ENCODE measurements around the gene GDA.

GDA gene

DNA sequence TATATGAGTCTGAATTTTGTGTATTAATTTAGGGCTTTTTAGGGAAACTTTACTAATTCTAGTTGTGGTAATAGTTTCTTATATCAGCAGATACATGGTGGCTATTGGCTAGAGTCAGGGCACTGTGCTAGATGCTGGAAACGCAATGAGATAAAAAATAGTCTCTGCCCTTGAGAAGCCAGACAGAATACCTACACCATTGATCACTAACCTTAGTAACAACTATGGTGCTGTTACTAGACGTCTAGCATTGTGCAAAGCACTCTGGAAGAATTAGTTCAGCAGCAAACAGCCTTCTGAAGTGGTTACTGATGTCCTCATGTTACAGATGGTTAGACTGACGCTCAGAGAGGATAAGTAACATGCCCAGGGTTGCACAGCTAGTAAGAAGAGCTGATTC, 61.8 kb downstream of the GDA start:
- H3K9ac ChIP-seq (ENCODE audit: low read depth, low read length): no peak overlapping the region
- H3K9me3 ChIP-seq (ENCODE audit: insufficient read depth, low read depth, low read length): no peaks in the 10 kb centered on the region
- 88% methylated on average over 3 of the region's 3 CpGs for WGBS
- H3K4me1 ChIP-seq (ENCODE audit: insufficient read depth, low read length): no peaks in the 10 kb centered on the region
- no peaks in the 10 kb centered on the region for H3K36me3 ChIP-seq (ENCODE audit: insufficient read depth, low read length)
- H3K4me3 ChIP-seq (ENCODE audit: low read length): no peak overlapping the region
- H3K27me3 ChIP-seq (ENCODE audit: insufficient read depth, low read length): no peaks in the 10 kb centered on the region
- no peak overlapping the region for H3K27ac ChIP-seq (ENCODE audit: low read depth, low read length)

DNA sequence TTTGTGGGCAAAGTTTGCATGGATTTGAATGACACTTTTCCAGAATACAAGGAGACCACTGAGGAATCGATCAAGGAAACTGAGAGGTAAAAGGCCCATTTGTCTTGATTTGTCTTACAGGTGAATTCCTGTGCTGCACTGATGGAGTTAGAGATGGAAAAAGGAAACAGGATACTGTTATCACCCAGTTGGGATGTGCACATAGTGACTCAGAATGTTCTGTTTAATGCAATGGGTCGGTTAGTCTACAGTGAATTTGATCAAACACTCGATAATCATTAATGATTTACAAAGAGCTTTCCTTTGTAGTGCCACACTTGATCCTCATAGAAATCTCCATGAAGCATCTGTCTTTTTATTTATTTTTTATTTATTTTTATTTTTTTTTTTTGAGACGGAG, 64.7 kb downstream of the GDA start:
- no peaks in the 10 kb centered on the region for H3K36me3 ChIP-seq (ENCODE audit: insufficient read depth, low read length)
- no peak overlapping the region for H3K4me3 ChIP-seq (ENCODE audit: low read length)
- no peaks in the 10 kb centered on the region for H3K9me3 ChIP-seq (ENCODE audit: insufficient read depth, low read depth, low read length)
- no peak overlapping the region for H3K9ac ChIP-seq (ENCODE audit: low read depth, low read length)
- no peaks in the 10 kb centered on the region for H3K4me1 ChIP-seq (ENCODE audit: insufficient read depth, low read length)
- WGBS: 94% methylated on average over 4 of the region's 4 CpGs
- no peak overlapping the region for H3K27ac ChIP-seq (ENCODE audit: low read depth, low read length)
- H3K27me3 ChIP-seq (ENCODE audit: insufficient read depth, low read length): no peaks in the 10 kb centered on the region

DNA sequence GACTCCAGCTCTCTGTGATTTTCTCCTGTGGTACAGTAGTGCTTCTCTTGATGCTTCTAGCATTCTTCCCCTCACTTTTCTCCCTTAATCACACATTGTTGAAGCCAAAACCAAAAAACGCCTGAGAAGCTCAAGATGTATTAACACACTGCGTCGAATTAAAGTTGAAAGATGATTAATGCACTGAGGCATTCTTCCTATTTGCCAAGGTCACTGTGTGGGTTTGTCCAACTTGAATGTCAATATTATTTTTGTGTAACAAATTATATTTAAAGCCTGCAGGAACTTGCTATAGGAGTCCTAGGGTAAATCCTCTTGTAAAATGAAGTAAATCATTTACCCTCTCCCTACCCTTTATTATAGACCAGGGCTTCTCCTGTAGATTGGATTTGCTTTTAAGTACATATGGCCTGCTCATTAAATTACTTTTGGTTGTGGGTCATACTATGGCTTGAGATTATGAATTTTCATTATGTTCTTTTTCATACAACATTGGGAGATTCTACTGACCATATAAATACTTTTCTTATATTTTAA, 68.1 kb downstream of the GDA start:
- no peak overlapping the region for H3K27ac ChIP-seq (ENCODE audit: low read depth, low read length)
- no peaks in the 10 kb centered on the region for H3K27me3 ChIP-seq (ENCODE audit: insufficient read depth, low read length)
- H3K4me3 ChIP-seq (ENCODE audit: low read length): no peak overlapping the region
- no peak overlapping the region for H3K9ac ChIP-seq (ENCODE audit: low read depth, low read length)
- H3K9me3 ChIP-seq (ENCODE audit: insufficient read depth, low read depth, low read length): no peaks in the 10 kb centered on the region
- H3K4me1 ChIP-seq (ENCODE audit: insufficient read depth, low read length): no peaks in the 10 kb centered on the region
- H3K36me3 ChIP-seq (ENCODE audit: insufficient read depth, low read length): no peaks in the 10 kb centered on the region
- WGBS: 98% methylated on average over 3 of the region's 3 CpGs

DNA sequence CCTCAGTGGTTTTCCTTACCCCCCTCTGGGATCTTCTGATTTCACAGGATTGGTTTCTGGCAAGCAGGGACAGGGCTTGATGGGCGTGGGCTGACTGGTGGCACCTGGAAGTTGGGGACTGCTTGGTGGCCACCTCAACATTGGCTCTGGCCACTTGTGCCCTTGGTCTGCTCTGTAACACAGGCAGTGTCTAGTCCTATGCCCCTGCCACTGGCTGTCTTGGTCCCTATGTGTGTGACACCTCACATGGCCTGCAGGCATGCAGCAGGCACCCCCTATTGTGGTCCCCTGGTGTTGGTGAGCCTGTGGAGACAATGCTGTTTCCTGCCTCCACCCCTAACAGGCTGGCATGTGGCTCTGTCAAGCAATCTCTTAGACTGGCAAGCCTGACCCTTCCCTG, 71.3 kb downstream of the GDA start:
- H3K4me3 ChIP-seq (ENCODE audit: low read length): no peak overlapping the region
- no peak overlapping the region for H3K27ac ChIP-seq (ENCODE audit: low read depth, low read length)
- H3K4me1 ChIP-seq (ENCODE audit: insufficient read depth, low read length): no peaks in the 10 kb centered on the region
- H3K27me3 ChIP-seq (ENCODE audit: insufficient read depth, low read length): no peaks in the 10 kb centered on the region
- no peaks in the 10 kb centered on the region for H3K9me3 ChIP-seq (ENCODE audit: insufficient read depth, low read depth, low read length)
- no peak overlapping the region for H3K9ac ChIP-seq (ENCODE audit: low read depth, low read length)
- WGBS: 82% methylated on average over 1 of the region's 1 CpG
- no peaks in the 10 kb centered on the region for H3K36me3 ChIP-seq (ENCODE audit: insufficient read depth, low read length)

DNA sequence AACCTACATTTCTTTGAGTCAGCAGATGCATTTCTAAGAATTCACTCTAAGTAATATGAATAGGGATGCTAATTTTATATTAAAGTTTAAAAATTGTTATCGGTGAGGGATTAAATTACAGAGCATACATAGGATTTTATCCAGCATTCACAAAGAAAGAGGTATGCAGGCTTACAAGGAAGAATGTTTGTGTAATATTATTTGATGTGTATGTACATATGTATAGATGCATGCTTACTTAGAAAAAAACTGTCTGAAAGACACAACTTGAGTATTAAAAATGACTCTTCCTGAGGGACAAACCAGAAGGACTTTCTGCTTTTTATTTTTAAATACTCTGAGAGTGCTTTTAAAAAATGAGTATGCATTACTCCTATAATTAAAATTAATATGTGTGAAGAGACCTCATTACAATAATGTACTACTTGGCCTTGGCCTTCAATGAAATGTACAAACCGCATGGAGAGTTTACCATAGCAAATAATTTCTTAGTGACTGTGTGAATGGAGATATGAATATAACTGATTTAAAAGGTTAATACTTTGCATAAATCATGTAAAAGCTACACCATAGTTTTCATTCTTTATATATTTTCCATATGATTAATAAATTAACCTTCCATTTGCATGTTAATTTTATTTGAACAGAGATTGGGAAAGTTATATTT, 77.0 kb downstream of the GDA start:
- H3K36me3 ChIP-seq (ENCODE audit: insufficient read depth, low read length): no peaks in the 10 kb centered on the region
- no CpG with 5 or more reads among the region's 2 CpGs for WGBS
- no peak overlapping the region for H3K27ac ChIP-seq (ENCODE audit: low read depth, low read length)
- no peak overlapping the region for H3K9ac ChIP-seq (ENCODE audit: low read depth, low read length)
- H3K4me3 ChIP-seq (ENCODE audit: low read length): no peak overlapping the region
- no peaks in the 10 kb centered on the region for H3K27me3 ChIP-seq (ENCODE audit: insufficient read depth, low read length)
- no peaks in the 10 kb centered on the region for H3K4me1 ChIP-seq (ENCODE audit: insufficient read depth, low read length)
- H3K9me3 ChIP-seq (ENCODE audit: insufficient read depth, low read depth, low read length): no peaks in the 10 kb centered on the region

DNA sequence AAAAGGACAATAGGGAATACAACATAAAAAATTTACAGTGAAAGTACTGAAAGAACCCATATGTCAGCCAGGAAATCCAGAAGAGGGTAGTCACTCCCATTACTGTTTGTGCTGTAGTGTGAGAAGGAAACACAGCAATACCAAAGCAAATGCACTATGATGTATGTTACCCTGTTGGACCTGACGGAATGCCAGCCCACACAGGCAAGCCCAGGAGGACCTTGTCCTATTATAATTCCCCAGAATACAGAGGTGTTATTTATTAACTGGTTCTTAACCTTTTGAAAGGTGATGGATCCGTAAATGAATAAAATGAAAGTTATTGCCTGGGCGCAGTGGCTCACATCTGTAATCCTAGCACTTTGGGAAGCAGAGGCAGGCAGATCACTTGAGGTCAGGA, 79.0 kb downstream of the GDA start:
- Histone ChIP-seq H3K27ac (ENCODE audit: low read depth, low read length) (no peak overlapping the region), H3K36me3 (ENCODE audit: insufficient read depth, low read length) (no peaks in the 10 kb centered on the region), H3K4me3 (ENCODE audit: low read length) (no peak overlapping the region), H3K9ac (ENCODE audit: low read depth, low read length) (no peak overlapping the region), H3K4me1 (ENCODE audit: insufficient read depth, low read length) (no peaks in the 10 kb centered on the region), H3K9me3 (ENCODE audit: insufficient read depth, low read depth, low read length) (no peaks in the 10 kb centered on the region), H3K27me3 (ENCODE audit: insufficient read depth, low read length) (no peaks in the 10 kb centered on the region)
- WGBS: 99% methylated on average over 3 of the region's 3 CpGs

DNA sequence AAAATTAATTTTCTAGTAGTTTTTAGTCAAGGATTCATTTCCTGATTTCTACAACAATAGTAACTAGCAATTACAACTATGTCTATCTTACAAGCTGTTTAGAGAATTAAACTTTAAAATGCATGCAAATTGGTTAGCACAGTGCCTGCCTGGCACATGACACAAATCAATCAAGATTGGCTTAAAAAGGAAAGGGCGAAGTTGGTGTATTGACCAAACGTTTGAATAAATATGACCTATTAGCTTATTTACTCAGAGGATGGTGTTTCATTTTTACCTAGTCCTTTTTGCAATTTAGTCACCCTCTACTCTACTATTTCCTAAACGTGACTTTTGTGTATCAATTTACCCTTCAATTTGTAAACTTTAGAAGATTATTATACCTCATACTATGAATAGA, 83.5 kb downstream of the GDA start:
- no peaks in the 10 kb centered on the region for H3K36me3 ChIP-seq (ENCODE audit: insufficient read depth, low read length)
- no peaks in the 10 kb centered on the region for H3K27me3 ChIP-seq (ENCODE audit: insufficient read depth, low read length)
- WGBS: 93% methylated on average over 3 of the region's 3 CpGs

DNA sequence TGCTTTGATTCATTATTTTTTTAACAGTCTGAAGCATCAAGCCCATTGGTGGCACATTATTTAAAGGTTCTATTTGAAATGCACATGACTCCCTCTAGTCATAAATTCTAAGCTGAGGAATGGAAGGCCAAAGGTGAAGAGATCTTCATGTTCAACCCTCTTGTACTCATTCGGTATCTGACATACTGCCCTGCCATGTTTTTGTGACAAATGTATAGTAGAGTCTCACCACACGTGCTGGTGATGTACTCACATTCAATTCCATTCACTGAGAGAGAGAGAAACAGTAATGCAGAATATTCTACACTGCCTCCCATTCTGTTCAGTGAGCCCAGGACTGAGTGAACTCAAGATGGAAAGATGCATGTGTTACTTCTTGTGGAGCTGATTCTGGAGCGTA, 98.3 kb downstream of the GDA start:
- 96% methylated on average over 1 of the region's 3 CpGs for WGBS
- H3K4me3 ChIP-seq (ENCODE audit: low read length): no peak overlapping the region
- H3K27ac ChIP-seq (ENCODE audit: low read depth, low read length): no peak overlapping the region
- no peaks in the 10 kb centered on the region for H3K4me1 ChIP-seq (ENCODE audit: insufficient read depth, low read length)
- no peak overlapping the region for H3K9ac ChIP-seq (ENCODE audit: low read depth, low read length)
- no peaks in the 10 kb centered on the region for H3K36me3 ChIP-seq (ENCODE audit: insufficient read depth, low read length)
- H3K27me3 ChIP-seq (ENCODE audit: insufficient read depth, low read length): no peaks in the 10 kb centered on the region
- H3K9me3 ChIP-seq (ENCODE audit: insufficient read depth, low read depth, low read length): no peaks in the 10 kb centered on the region

More for the DNA sequence above, 83.5 kb downstream of the GDA start:
- H3K4me1 ChIP-seq (ENCODE audit: insufficient read depth, low read length): no peaks in the 10 kb centered on the region
- H3K4me3 ChIP-seq (ENCODE audit: low read length): no peak overlapping the region
- no peak overlapping the region for H3K9ac ChIP-seq (ENCODE audit: low read depth, low read length)
- no peaks in the 10 kb centered on the region for H3K9me3 ChIP-seq (ENCODE audit: insufficient read depth, low read depth, low read length)
- no peak overlapping the region for H3K27ac ChIP-seq (ENCODE audit: low read depth, low read length)

DNA sequence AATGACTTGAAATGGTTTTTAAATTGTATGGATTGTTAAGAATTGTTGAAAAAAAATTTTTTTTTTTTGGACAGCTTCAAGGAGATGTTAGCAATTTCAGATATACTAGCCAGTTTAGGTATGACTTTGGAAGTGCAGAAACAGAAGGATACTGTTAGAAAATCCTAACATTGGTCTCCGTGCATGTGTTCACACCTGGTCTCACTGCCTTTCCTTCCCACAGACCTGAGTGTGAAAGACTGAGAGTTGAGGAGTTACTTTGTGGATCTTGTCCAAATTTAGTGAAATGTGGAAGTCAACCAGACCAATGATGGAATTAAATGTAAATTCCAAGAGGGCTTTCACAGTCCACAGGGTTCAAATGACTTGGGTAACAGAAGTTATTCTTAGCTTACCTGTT, 102.3 kb downstream of the GDA start:
- H3K4me3 ChIP-seq (ENCODE audit: low read length): no peak overlapping the region
- no peaks in the 10 kb centered on the region for H3K36me3 ChIP-seq (ENCODE audit: insufficient read depth, low read length)
- 88% methylated on average over 1 of the region's 1 CpG for WGBS
- H3K27ac ChIP-seq (ENCODE audit: low read depth, low read length): no peak overlapping the region
- H3K9me3 ChIP-seq (ENCODE audit: insufficient read depth, low read depth, low read length): peaks cover 7% of the 10 kb centered on the region; the same call in 1 of the 2 replicates
- no peak overlapping the region for H3K9ac ChIP-seq (ENCODE audit: low read depth, low read length)
- no peaks in the 10 kb centered on the region for H3K27me3 ChIP-seq (ENCODE audit: insufficient read depth, low read length)
- H3K4me1 ChIP-seq (ENCODE audit: insufficient read depth, low read length): no peaks in the 10 kb centered on the region

DNA sequence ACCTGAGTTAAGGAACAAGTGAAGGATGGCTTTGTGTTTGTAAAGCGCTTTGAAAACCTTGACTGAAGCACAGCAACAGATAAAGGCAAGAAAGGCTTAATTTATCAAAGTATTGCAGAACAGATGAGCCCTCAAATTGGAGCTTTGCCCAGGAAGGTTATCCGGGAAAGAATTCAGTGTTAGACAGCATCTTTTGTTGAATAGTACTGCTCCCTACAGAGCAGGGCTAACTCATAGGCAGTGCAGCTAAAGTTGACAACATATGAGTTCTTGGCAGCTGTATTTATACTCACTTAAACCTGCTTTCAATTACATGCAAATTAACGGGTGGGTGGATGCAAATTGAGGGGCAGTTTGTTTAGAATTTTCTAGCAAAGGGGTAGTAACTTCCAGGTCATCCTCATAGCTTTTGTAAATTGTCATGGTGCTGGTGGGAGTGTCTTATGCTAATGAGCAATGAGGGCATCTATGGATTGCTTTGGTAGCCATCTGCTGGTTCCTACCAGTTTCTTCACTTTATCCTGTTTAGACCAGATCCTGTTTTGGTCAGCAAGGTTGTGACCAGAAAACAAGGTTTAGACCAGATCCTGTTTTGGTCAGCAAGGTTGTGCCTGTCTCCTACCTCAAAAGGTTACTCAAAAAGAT, 105.8 kb downstream of the GDA start:
- H3K36me3 ChIP-seq (ENCODE audit: insufficient read depth, low read length): no peaks in the 10 kb centered on the region
- H3K4me3 ChIP-seq (ENCODE audit: low read length): no peak overlapping the region
- H3K9ac ChIP-seq (ENCODE audit: low read depth, low read length): no peak overlapping the region
- no peaks in the 10 kb centered on the region for H3K4me1 ChIP-seq (ENCODE audit: insufficient read depth, low read length)
- H3K9me3 ChIP-seq (ENCODE audit: insufficient read depth, low read depth, low read length): peaks cover 7% of the 10 kb centered on the region; the same call in 1 of the 2 replicates
- 87% methylated on average over 3 of the region's 3 CpGs for WGBS
- H3K27ac ChIP-seq (ENCODE audit: low read depth, low read length): no peak overlapping the region
- no peaks in the 10 kb centered on the region for H3K27me3 ChIP-seq (ENCODE audit: insufficient read depth, low read length)

DNA sequence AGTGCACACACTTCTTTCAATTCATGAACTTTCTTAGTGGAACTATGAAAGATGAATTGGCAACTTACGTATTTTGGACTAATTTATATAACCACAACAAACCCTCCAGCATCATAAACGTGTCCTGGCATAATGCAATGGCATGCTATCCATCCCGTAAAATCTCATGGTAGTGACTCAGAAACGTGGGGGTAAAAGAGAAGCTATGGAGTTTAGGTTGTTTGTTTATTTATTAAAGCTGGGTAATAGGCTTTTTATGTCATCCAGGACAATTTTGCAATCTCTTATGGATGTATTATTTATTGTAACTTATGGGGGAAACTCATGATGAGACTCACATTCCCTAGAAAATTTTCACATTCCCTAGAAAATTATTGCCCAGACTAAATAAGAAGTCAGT, 106.3 kb downstream of the GDA start:
- WGBS: 92% methylated on average over 4 of the region's 4 CpGs
- no peak overlapping the region for H3K4me3 ChIP-seq (ENCODE audit: low read length)
- no peaks in the 10 kb centered on the region for H3K36me3 ChIP-seq (ENCODE audit: insufficient read depth, low read length)
- no peak overlapping the region for H3K9ac ChIP-seq (ENCODE audit: low read depth, low read length)
- no peak overlapping the region for H3K27ac ChIP-seq (ENCODE audit: low read depth, low read length)
- no peaks in the 10 kb centered on the region for H3K27me3 ChIP-seq (ENCODE audit: insufficient read depth, low read length)
- no peaks in the 10 kb centered on the region for H3K4me1 ChIP-seq (ENCODE audit: insufficient read depth, low read length)
- H3K9me3 ChIP-seq (ENCODE audit: insufficient read depth, low read depth, low read length): peaks cover 7% of the 10 kb centered on the region; the same call in 1 of the 2 replicates
